Adrenal gland (tissue), 5 donors: ENCODE measurements around the gene ACAA2.

ENCODE experiments used
- CTCF ChIP-seq, 6 experiments: fragments of 450-650 bp in 4 of 6; fragments of 200-600 bp in 2 of 6; sonication (generic) in 1 of 6; IDR thresholded peaks; 1 replicate in 5 of 6; 2 replicates in 1 of 6; pipeline versions ENCODE4 v1.5.1 to v1.8.0; 2016 to 2021; ENCODE audit warnings: antibody characterized with exemption in 6 of 6, mild to moderate bottlenecking in 2 of 6, moderate library complexity in 1 of 6
- POLR2A ChIP-seq, 2 donors: fragments of 450-650 bp; IDR thresholded peaks; one replicate each; pipeline ENCODE4 v1.6.1; 2017; ENCODE audit warnings: antibody characterized with exemption in 2 of 2, mild to moderate bottlenecking in 2 of 2, moderate library complexity in 1 of 2
- donor health status: DM: no; HTN: no; CAD: no.

- no peak for TF ChIP-seq POLR2A (IDR thresholded peaks at IDR 0.05)
- TF ChIP-seq CTCF (IDR thresholded peaks at IDR 0.05): no peak
These were observed 46.0 kb downstream of the ACAA2 start for GRCh38 chr18:49767111-49768050.
